Trophoblast cell (in vitro differentiated cells and primary cell): Measurements from ENCODE around the gene DPP6.

Source experiments
- DNase-seq, 2 donors: peaks; one replicate each; pipeline ENCODE4 v3.0.0-alpha.2; 2016
- H2AFZ ChIP-seq: 2 replicates; pipeline ENCODE4 v1.6.1; 2013; ENCODE audit warnings: low read length, moderate library complexity, mild to moderate bottlenecking; ENCODE audit not compliant: insufficient read depth, poor library complexity
- H2AK5ac ChIP-seq: 2 replicates; pipeline ENCODE4 v1.6.1; 2013; ENCODE audit warnings: mild to moderate bottlenecking, low read length
- H2BK120ac ChIP-seq: 2 replicates; pipeline ENCODE4 v1.6.1; 2013; ENCODE audit warnings: low read length, mild to moderate bottlenecking, moderate library complexity; ENCODE audit not compliant: insufficient read depth, poor library complexity
- H2BK12ac ChIP-seq: 2 replicates; pipeline ENCODE4 v1.6.1; 2013; ENCODE audit warnings: mild to moderate bottlenecking, low read length, moderate library complexity
- H2BK5ac ChIP-seq: 2 replicates; pipeline ENCODE4 v1.6.1; 2013; ENCODE audit warnings: low read length, low read depth, moderate library complexity, mild to moderate bottlenecking; ENCODE audit not compliant: poor library complexity
- H3K14ac ChIP-seq: 2 replicates; pipeline ENCODE4 v1.6.1; 2013; ENCODE audit warnings: mild to moderate bottlenecking, low read length
- H3K18ac ChIP-seq: 2 replicates; pipeline ENCODE4 v1.6.1; 2013; ENCODE audit warnings: mild to moderate bottlenecking, low read length
- H3K23ac ChIP-seq: 2 replicates; pipeline ENCODE4 v1.6.1; 2013; ENCODE audit warnings: low read length
- H3K27ac ChIP-seq: 2 replicates; pipeline ENCODE4 v1.5.1; 2013; ENCODE audit warnings: low read depth, mild to moderate bottlenecking, inconsistent platforms, low read length, moderate library complexity
- H3K27me3 ChIP-seq: 2 replicates; pipeline ENCODE4 v1.6.1; 2013; ENCODE audit warnings: inconsistent platforms, mild to moderate bottlenecking, low read length, moderate library complexity; ENCODE audit not compliant: insufficient read depth
- H3K36me3 ChIP-seq, 2 experiments: 1 replicate in 1 of 2; 2 replicates in 1 of 2; pipeline ENCODE4 v1.6.1; 2013; ENCODE audit warnings: low read length in 2 of 2, mild to moderate bottlenecking in 2 of 2, moderate library complexity in 1 of 2; ENCODE audit not compliant: insufficient read depth in 2 of 2, control insufficient read depth in 1 of 2
- H3K4ac ChIP-seq: 2 replicates; pipeline ENCODE4 v1.6.1; 2013; ENCODE audit warnings: low read depth, mild to moderate bottlenecking, low read length, moderate library complexity
- H3K4me1 ChIP-seq, 2 experiments: 1 replicate in 1 of 2; 2 replicates in 1 of 2; pipeline ENCODE4 v1.6.1; 2013; ENCODE audit warnings: low read length in 2 of 2, mild to moderate bottlenecking in 2 of 2, moderate library complexity in 1 of 2; ENCODE audit not compliant: insufficient read depth in 2 of 2, control insufficient read depth in 1 of 2
- H3K4me2 ChIP-seq: 2 replicates; pipeline ENCODE4 v1.6.1; 2013; ENCODE audit warnings: inconsistent platforms, mild to moderate bottlenecking, low read length, moderate library complexity
- H3K4me3 ChIP-seq: 2 replicates; pipeline ENCODE4 v1.5.1; 2013; ENCODE audit warnings: mild to moderate bottlenecking, low read depth, low read length, inconsistent platforms
- H3K79me1 ChIP-seq: one replicate; pipeline ENCODE4 v1.6.1; 2013; ENCODE audit warnings: low read length
- H3K79me2 ChIP-seq: 2 replicates; pipeline ENCODE4 v1.6.1; 2013; ENCODE audit warnings: low read length, mild to moderate bottlenecking; ENCODE audit not compliant: control insufficient read depth, insufficient read depth, poor library complexity
- H3K9ac ChIP-seq: 2 replicates; pipeline ENCODE4 v1.6.1; 2013; ENCODE audit warnings: mild to moderate bottlenecking, low read length
- H3K9me3 ChIP-seq: 2 replicates; pipeline ENCODE4 v1.6.1; 2013; ENCODE audit warnings: low read depth, mild to moderate bottlenecking, control low read depth, inconsistent platforms, low read length; ENCODE audit not compliant: insufficient read depth
- H4K12ac ChIP-seq: 2 replicates; pipeline ENCODE4 v1.6.1; 2013; ENCODE audit warnings: low read depth, mild to moderate bottlenecking, low read length, moderate library complexity
- H4K8ac ChIP-seq: 2 replicates; pipeline ENCODE4 v1.6.1; 2013; ENCODE audit warnings: low read depth, mild to moderate bottlenecking, low read length, moderate library complexity
- H4K91ac ChIP-seq: one replicate; pipeline ENCODE4 v1.6.1; 2013; ENCODE audit warnings: low read depth, mild to moderate bottlenecking, low read length, moderate library complexity
- WGBS: extraction: QIAGEN DNeasy Blood & Tissue Kit; methylation state at CpG from one replicate; pipeline ENCODE4 v1.1.7; 2013; ENCODE audit warnings: missing lambda C conversion rate; ENCODE audit not compliant: insufficient read length, insufficient coverage; ENCODE audit errors: extremely low coverage; 5-methylcytosine and 5-hydroxymethylcytosine counted together

DPP6 gene

DNA sequence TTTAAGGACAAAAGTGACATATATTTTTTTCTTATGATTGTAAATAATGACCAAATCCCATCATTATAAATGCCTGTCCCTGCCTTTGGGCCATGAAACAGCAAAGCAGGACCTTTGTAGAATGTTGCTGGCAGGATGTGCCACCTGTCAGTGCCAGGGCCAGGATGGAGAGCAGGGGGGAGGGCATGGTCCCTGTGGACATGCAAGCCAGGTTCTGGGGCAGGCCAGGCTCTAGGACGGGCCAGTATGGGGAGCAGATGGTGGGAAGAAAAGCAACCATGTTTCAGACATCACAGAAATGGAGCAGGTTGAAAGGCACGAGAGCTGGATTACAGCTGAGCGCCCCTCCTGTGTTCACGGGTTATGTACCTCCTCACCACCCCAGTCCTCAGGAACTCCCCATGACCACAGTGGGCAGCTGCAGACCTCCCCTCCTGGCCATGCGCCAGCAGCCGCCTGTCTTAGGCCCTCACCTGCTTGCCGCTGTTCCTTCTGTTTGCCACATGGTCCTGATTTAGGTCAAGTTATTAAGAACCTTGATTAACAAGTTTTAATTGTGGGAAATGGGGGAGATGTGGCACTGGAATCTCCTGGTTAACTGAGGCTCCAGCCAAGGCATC, 740.3 kb downstream of the DPP6 start:
- no peak overlapping the region for H3K4me2 ChIP-seq
- no peak overlapping the region for H4K91ac ChIP-seq
- no peak overlapping the region for H2BK5ac ChIP-seq
- H3K9me3 ChIP-seq = no peaks in the 10 kb centered on the region
- no peak for DNase-seq
- H3K23ac ChIP-seq = no peak overlapping the region
- no peaks in the 10 kb centered on the region for H3K79me2 ChIP-seq
- no peak overlapping the region for H2BK120ac ChIP-seq
- no peak overlapping the region for H4K12ac ChIP-seq
- H3K18ac ChIP-seq = no peak overlapping the region
- no peak overlapping the region for H3K4me3 ChIP-seq
- no peak overlapping the region for H3K14ac ChIP-seq
- no peak overlapping the region for H3K27ac ChIP-seq
- no peaks in the 10 kb centered on the region for H3K36me3 ChIP-seq
- no peak overlapping the region for H3K4ac ChIP-seq
- no CpG with 5 or more reads among the region's 7 CpGs for WGBS
- H3K27me3 ChIP-seq = no peaks in the 10 kb centered on the region
- no peak overlapping the region for H2AFZ ChIP-seq
- no peak overlapping the region for H4K8ac ChIP-seq
- no peak overlapping the region for H3K9ac ChIP-seq
- H2AK5ac ChIP-seq = no peak overlapping the region
- no peaks in the 10 kb centered on the region for H3K79me1 ChIP-seq
- no peak overlapping the region for H2BK12ac ChIP-seq
- peaks cover 14 to 15% of the 10 kb centered on the region in 2 experiments for H3K4me1 ChIP-seq

DNA sequence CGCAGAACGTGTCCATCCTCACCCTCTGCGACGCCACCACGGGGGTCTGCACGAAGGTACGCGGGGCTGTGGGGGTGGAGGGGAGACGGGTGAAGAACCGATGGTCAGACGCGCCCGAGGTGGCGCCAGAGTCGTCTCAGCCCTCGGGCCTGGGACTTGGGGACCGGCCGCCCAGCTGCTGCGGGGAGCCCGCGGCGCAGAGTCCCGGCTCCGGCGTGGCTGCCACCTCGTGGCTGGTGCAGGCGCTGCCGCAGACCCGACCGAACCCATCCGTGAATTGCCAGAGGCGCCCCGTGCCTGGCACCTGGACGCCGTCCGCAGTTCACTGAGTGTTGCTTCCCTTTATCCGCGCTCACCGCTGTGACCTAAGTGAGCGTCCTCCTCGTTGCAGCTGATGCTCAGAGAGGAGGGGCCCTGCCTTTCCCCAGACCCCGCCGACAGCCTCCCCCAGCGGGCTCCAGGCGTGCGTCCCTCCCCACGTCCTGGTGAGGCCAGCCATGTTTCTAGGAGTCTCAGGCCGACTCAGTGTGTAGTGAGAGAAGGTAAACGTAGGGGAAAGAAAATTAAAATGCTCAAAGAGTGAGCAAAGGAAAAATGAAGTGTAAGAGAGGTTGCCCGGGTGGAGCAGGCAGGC, 742.1 kb downstream of the DPP6 start:
- H3K27ac ChIP-seq = no peak overlapping the region
- no CpG with 5 or more reads among the region's 50 CpGs for WGBS

GRCh38 chr7:154795014-154795413, 742.8 kb downstream of the DPP6 start:
- Histone ChIP-seq H3K27me3 (no peaks in the 10 kb centered on the region), H4K12ac (no peak overlapping the region), H3K18ac (no peak overlapping the region), H3K36me3 (no peaks in the 10 kb centered on the region), H4K91ac (no peak overlapping the region), H3K79me2 (no peaks in the 10 kb centered on the region), H2AFZ (no peak overlapping the region), H3K9me3 (no peaks in the 10 kb centered on the region), H3K4me2 (no peak overlapping the region), H3K4ac (no peak overlapping the region), H3K27ac (no peak overlapping the region), H3K4me3 (no peak overlapping the region), H4K8ac (no peak overlapping the region), H3K23ac (no peak overlapping the region), H2AK5ac (no peak overlapping the region), H3K4me1 (peaks cover 14 to 15% of the 10 kb centered on the region in 2 experiments), H3K9ac (no peak overlapping the region), H3K14ac (no peak overlapping the region), H2BK5ac (no peak overlapping the region), H2BK12ac (no peak overlapping the region), H3K79me1 (no peaks in the 10 kb centered on the region), H2BK120ac (no peak overlapping the region)
- peak in 1 of 2 donors; percentile 20 for DNase-seq
- no CpG with 5 or more reads among the region's 4 CpGs for WGBS

More for the DNA sequence above, 742.1 kb downstream of the DPP6 start:
- H2BK120ac ChIP-seq = no peak overlapping the region
- no peak overlapping the region for H4K91ac ChIP-seq
- H3K9ac ChIP-seq = no peak overlapping the region
- H3K14ac ChIP-seq = no peak overlapping the region
- no peaks in the 10 kb centered on the region for H3K79me1 ChIP-seq
- peak in 1 of 2 donors; percentile 48 for DNase-seq
- H2AK5ac ChIP-seq = no peak overlapping the region
- H4K12ac ChIP-seq = no peak overlapping the region
- H4K8ac ChIP-seq = peak overlapping the region; percentile 8
- H3K79me2 ChIP-seq = no peaks in the 10 kb centered on the region
- no peak overlapping the region for H3K18ac ChIP-seq
- H2BK5ac ChIP-seq = no peak overlapping the region
- no peaks in the 10 kb centered on the region for H3K36me3 ChIP-seq
- no peaks in the 10 kb centered on the region for H3K9me3 ChIP-seq
- peak overlapping the region; percentile 36 for H3K4me2 ChIP-seq
- no peak overlapping the region for H3K23ac ChIP-seq
- H3K4me3 ChIP-seq = no peak overlapping the region
- H2BK12ac ChIP-seq = no peak overlapping the region
- H3K4ac ChIP-seq = no peak overlapping the region
- no peak overlapping the region for H2AFZ ChIP-seq
- H3K27me3 ChIP-seq = no peaks in the 10 kb centered on the region
- peaks cover 14 to 15% of the 10 kb centered on the region in 2 experiments for H3K4me1 ChIP-seq

- no peak overlapping the region for H4K91ac ChIP-seq
- H4K12ac ChIP-seq = no peak overlapping the region
- H2BK12ac ChIP-seq = no peak overlapping the region
- no peak for DNase-seq
- no peaks in the 10 kb centered on the region for H3K9me3 ChIP-seq
- H3K18ac ChIP-seq = no peak overlapping the region
- no peak overlapping the region for H3K27ac ChIP-seq
- no peak overlapping the region for H2AK5ac ChIP-seq
- H3K79me2 ChIP-seq = no peaks in the 10 kb centered on the region
- H3K4me2 ChIP-seq = no peak overlapping the region
- peaks cover 14 to 15% of the 10 kb centered on the region in 2 experiments for H3K4me1 ChIP-seq
- no peaks in the 10 kb centered on the region for H3K27me3 ChIP-seq
- H3K4ac ChIP-seq = no peak overlapping the region
- H2AFZ ChIP-seq = no peak overlapping the region
- no peak overlapping the region for H3K14ac ChIP-seq
- no peak overlapping the region for H4K8ac ChIP-seq
- H3K9ac ChIP-seq = no peak overlapping the region
- H3K36me3 ChIP-seq = no peaks in the 10 kb centered on the region
- H2BK5ac ChIP-seq = no peak overlapping the region
- no peak overlapping the region for H3K23ac ChIP-seq
- no CpG with 5 or more reads among the region's 13 CpGs for WGBS
- H3K79me1 ChIP-seq = no peaks in the 10 kb centered on the region
- H3K4me3 ChIP-seq = no peak overlapping the region
- H2BK120ac ChIP-seq = no peak overlapping the region
Observed at GRCh38 chr7:154795437-154795836, 743.2 kb downstream of the DPP6 start.
